Measurements from ENCODE around the gene BTG3.

DNA sequence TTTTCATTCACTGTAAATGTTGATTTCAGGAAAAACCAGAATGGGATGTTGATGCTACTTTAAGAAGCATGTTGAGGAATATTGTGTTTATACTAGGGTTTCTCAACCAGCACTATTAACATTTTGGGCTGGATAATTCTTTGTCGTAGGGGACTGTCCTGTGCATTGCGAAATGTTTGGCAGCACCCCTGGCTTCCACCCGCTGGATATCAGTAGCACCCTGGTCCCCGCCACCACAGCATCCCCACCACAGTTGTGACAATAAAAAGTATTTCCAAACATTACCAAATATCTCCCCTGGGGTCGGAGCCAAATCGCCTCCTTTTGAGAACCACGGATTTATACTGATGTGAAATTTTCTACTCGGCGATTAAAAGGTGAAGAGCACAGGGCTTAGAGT, 41.9 kb downstream of the BTG3 start:
- TF ChIP-seq MAX (IDR thresholded peaks at IDR 0.05; ENCODE audit: low read depth, low read length), result no peak
- TF ChIP-seq, protein P1, sequence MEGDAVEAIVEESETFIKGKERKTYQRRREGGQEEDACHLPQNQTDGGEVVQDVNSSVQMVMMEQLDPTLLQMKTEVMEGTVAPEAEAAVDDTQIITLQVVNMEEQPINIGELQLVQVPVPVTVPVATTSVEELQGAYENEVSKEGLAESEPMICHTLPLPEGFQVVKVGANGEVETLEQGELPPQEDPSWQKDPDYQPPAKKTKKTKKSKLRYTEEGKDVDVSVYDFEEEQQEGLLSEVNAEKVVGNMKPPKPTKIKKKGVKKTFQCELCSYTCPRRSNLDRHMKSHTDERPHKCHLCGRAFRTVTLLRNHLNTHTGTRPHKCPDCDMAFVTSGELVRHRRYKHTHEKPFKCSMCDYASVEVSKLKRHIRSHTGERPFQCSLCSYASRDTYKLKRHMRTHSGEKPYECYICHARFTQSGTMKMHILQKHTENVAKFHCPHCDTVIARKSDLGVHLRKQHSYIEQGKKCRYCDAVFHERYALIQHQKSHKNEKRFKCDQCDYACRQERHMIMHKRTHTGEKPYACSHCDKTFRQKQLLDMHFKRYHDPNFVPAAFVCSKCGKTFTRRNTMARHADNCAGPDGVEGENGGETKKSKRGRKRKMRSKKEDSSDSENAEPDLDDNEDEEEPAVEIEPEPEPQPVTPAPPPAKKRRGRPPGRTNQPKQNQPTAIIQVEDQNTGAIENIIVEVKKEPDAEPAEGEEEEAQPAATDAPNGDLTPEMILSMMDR (IDR thresholded peaks at IDR 0.05; ENCODE audit: low read depth, low read length), result no peak

All from NB4 (cell line).